GM12891 (cell line): ENCODE measurements around the gene NOS3.
"Not testable (repeated sequence)": the region's sequence is repeated elsewhere in the genome, so short reads cannot be mapped to it uniquely, and the experiment has no call there.

Experiments
- POLR2A ChIP-seq: IDR thresholded peaks from 2 replicates; pipeline ENCODE4 v1.6.1; 2011; ENCODE audit warnings: low read depth, low read length, control low read depth
- POLR2AphosphoS5 ChIP-seq: IDR thresholded peaks from 2 replicates; pipeline ENCODE4 v1.6.1; 2011; ENCODE audit warnings: low read depth, low read length, control low read depth
- POU2F2 ChIP-seq: IDR thresholded peaks from 2 replicates; pipeline ENCODE4 v1.6.1; 2011; ENCODE audit warnings: low read depth, mild to moderate bottlenecking, control low read depth, low read length, moderate library complexity
- SPI1 ChIP-seq: IDR thresholded peaks from 2 replicates; pipeline ENCODE4 v1.6.1; 2011; ENCODE audit warnings: low read depth, low read length, control low read depth
- TAF1 ChIP-seq: IDR thresholded peaks from 2 replicates; pipeline ENCODE4 v1.6.1; 2011; ENCODE audit warnings: low read depth, low read length, control low read depth

- TF ChIP-seq TAF1, SPI1, POLR2A, POLR2AphosphoS5, POU2F2: not testable (repeated sequence)
These were observed 52.6 kb downstream of the NOS3 start for GRCh38 chr7:151043449-151043848.
